ENCODE data around the gene GRK5.
"Not testable (repeated sequence)": the region's sequence is repeated elsewhere in the genome, so short reads cannot be mapped to it uniquely, and the experiment has no call there.

The GRK5 gene

DNA sequence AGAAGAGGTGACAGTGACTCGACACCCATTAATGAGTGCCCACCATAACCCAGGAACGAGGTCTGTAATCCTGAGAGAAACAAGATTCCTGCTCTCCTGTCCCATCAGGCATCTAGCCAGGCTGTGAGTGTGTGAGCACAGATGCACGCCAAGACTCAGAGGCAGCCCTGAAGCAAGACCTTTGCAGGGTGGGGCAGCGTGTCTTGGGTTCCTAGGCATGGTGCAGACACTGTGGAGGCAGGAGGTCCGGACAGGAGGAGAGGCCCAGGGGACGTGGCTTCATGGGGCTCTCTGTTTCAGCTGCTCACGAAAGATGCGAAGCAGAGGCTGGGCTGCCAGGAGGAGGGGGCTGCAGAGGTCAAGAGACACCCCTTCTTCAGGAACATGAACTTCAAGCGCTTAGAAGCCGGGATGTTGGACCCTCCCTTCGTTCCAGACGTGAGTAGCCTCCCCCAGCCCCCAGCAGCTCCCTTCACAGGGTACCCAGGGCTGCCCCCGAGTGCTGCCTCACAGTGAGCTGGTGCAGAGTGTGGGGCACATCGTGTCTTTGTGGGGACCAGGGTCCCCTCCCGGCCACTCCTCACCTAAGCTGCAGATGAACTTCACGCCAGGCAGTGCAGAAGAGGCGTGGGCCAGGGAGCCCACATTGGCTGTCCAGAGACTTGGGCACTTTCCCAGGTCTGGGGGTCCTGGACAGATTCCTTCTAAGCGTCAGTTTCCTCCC lies 240.6 kb downstream of the GRK5 start:
- DNase-seq, result no peak

- no peak for DNase-seq
These were observed 241.5 kb downstream of the GRK5 start for GRCh38 chr10:119448628-119449584.

- DNase-seq, result no peak
These were observed 242.5 kb downstream of the GRK5 start for GRCh38 chr10:119449760-119450461.

DNA sequence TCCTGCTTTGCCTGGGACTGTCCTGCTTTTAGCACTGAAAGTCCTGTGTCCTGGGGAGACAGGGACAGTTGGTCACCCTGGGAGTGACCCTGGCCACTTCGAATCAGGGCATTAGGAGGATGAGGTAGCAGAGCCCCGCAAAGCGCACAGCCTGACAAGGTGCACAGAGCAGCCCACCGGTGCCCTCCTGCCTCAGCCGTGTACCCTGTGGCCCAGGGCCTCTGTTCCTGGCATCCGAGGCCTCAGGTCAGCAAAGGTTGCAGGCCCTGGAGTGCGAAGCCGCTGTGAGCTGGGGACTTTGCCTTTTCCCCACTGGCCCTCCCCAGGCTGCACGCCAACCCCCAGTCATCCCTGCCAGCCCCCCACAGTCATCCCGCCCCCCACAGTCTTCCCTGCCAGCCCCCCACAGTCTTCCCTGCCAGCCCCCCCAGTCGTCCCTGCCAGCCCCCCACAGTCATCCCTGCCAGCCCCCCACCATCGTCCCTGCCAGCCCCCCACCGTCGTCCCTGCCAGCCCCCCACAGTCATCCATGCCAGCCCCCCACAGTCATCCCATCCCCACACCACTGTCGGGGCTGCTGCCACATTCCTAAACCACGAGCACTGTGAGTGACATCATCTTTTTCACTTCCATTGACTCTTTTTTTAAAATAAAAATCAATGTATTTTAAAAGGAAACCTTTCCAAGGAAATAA lies 243.4 kb downstream of the GRK5 start:
- DNase-seq, result no peak

DNA sequence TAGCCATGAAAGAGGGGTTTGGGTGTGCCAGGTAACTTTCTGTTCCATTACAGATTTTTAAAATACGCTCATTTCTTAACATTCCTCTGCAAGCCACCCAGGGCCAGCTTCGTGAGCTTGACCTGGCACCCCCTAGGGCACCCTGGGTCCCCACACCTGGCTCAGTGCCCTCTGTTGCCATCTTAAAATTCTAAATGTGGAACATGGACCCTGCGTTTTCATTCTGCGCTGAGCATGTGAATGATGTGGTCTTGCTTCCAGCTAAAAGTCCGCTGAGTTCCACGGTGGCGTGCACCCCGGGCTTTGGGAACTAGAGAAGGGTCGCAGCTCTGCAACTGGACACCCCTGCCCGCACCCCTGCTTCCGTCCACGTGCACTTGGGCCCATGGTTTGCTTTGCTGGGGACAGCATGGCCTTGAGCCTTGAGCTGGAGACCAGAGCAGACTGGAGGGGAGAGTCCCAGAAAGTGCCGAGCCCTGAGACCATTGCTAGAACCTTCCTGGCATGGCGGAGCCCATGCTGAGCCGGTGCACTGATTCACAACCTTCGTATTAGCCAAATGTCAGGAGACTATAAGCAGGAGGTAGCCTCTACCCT lies 244.0 kb downstream of the GRK5 start:
- no peak for DNase-seq

DNA sequence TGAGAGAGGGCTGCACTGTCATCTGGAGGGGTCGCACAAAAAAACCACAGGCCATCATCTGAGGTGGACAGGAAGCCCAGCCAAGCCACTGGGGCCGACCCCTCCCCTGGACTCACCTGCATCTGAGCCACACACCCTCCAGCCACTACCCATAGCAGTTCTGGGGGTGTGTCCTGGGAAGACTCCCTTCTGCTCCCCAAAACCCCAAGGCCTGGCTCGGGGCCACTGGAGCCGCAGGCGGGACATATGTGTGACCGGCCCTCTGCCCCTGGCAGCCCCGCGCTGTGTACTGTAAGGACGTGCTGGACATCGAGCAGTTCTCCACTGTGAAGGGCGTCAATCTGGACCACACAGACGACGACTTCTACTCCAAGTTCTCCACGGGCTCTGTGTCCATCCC lies 245.0 kb downstream of the GRK5 start:
- no peak for DNase-seq

DNA sequence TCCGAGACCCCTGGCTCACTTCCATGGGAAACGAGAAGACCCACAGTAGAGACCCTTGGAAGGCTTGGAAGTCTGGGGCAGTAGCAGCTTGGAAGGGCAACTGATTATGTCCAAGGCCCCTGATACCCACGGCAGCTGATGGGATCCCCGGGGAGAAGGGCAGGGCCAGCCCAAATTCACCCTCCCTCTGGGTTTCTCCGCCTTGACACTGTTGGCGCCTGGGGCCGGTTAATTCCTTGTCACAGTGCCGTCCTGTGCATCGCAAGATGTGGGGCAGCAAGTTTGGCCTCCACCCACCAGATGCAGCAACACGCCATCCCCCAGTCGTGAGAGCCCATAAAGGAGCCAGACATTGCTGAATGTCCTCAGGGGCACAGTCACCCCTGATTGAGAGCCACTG lies 245.9 kb downstream of the GRK5 start:
- DNase-seq, result no peak

DNA sequence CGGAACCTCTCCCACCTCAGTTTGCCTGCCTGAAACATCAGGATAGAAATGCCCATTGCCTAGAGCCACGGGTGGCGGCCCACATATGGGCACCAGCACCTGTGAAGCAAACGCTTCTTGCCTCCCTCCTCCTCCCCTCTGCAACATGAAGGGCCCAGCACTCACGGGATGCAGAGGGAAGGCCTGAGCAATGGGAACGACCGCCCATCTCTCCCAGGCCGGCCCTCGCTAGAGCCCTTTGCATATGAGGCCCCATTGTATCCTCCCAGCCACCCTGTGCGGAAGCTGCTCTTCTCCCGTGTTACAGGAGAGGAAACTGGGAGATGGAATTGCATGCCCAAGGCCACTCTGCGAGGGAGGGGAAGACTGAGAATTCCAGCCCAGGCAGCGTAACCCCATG lies 246.9 kb downstream of the GRK5 start:
- no peak for DNase-seq

- no peak for DNase-seq
These were observed 247.6 kb downstream of the GRK5 start for GRCh38 chr10:119454990-119455389.

DNA sequence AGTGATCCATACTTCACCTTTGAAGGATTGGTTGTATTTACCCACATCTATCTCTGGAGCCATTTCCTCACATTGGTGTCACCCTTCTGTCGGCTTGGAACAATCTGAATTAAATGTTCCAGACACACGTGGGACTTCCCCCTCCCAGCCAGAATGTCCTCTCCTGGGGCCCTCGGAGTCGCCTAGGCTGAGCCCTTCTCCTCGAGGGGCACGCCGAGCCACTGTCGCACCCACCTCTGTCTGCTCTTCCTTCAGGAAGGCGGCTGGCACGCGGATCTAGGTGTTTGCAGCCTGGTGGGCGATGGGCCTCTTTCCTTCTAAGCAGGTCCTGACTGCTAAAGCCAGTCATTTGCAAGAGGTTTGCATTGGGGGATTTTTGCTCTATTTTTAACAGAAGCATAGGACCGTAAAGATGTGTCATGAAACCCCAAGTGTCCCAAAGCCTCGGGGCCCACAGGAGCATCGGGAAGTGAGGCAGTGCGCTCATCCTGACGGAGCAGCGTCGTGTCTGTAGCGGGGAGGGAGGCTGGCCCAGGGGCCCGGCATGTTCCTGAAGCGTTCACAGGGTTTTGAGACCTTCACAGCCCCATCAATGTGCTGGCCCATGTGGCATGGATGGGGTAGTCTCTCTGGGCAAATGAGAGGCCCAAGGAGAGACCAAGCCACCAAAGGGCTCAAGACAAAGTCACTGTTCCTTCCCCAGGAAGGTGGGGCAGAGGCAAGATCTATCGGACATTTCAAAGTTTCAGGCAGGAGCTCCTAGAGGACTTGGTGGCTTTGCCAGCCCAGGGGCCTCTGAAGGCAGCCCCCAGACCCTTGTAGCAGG lies 248.5 kb downstream of the GRK5 start:
- no peak for DNase-seq

DNA sequence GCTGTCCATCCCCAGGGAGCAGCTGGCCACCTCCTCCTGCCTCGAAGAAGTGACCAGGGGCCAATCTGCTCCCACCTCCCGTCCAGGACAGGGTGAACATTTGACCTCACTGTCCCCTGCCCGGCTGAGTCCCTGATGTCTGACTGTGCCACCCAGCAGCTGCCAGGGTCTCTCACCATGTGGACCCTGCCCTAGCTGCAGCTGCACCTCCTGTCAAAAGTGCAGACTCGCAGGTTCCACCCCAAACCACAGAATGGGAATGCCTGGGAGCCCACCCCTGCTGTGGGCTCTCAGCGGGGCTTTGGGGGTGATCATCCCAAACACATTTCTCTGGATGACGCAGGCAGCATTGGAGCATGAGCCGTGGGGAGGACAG lies 249.1 kb downstream of the GRK5 start:
- DNase-seq, result no peak

DNA sequence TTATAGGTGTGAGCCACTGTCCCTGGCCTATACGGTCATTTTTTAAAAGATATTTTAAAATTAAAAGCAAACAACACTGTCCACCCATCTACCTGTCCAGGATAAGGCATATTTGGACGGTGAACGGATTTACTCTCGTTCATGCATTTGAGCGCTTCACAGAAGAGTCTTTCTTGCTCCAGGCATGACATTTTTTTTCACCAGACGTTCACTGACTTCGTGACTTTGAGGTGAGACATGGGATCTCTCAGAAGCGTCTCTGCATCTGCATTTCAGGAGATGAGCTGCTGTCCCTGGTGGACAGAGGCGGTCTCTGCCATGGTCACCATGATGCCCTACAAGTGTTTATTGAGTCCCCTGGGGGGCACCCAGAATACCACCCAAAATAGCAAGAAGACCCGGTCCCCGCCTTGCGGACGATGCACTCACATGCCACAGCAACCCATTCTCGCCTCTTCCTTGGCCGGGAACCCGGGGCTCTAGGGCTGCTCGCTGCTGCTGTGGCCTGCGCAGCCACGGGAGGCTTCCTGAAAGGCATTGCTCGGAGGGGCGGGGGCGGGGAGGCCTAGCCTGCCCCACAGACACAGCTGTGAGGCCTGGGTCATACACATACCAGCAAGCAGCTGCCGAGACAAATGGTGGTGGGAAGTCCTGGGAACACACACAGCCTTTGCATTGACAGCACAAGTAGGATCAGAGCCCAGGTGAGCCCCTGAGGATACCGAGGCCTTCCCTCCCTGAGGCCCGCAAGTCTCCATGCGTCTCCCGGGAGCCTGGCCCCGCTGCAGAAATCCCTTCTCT lies 250.8 kb downstream of the GRK5 start:
- no peak for DNase-seq

DNA sequence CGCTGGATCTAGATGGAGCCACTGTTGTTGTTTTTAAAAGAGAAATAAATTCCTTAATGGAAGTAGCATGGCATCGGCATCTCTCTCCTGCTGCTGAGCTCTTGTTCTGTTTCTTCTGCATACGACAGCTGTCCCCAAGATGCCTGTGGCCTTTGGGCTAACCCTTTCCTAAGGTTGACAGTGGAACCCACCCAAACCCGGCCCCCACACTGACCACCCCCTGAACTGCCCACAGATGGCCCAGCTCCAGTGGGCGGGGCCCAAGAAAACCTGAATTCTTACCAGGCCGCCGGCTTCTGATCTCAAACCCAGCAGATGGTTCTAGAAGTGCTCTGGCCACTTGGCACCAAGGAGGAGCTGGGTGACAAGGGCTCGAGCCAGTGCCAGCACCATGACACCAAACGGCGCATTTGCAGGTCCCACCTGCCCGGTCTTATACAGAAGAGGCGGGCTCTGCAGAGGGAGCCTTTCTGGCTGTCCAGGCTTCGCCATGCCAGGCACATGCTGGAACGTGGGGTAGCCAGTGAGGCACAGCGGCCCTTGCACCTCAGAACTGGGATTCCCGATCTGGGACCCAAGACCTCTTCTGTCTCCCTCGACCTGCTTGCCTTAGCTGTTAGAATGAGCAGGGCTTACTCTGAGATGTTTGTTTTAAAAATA lies 252.4 kb downstream of the GRK5 start:
- DNase-seq, result no peak

DNA sequence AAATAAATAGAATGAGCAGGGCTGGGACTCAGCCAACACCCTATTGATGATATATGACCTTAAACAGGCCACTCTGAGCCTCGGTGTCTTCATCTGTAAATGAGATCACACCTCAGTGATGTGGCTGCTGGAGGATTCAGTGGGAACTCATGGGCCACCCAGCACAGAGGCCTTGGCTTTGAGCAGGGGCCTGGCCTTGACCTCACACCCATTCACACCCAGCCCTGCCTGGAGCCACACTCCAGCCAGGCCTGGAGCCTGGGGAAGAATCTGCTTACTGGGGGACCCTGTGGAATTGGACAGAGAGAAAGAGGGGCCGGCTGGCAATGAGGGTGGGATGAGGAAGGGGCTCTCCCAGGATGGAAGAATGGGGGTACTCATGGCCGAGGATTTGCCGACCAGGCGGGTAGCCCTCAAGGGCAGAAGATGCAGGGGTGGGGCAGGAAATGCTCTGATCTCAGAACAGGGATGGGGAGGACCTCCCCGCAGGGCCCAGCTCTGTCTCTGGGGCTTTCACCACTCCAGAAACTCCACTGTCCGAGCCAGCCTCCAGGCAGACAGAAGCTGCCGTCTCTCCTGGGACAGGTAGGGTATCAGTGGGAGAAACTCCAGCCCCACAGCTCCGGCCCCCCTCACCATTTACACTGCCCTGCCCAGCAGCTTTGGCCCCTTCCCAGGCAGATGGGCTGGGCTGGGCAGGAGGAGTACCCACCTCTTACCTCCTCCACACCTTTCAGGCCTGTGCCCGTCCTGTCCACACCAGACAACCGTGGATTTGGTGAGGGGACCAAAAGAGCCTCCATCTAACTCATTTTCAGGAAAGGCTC lies 253.2 kb downstream of the GRK5 start:
- no peak for DNase-seq

DNA sequence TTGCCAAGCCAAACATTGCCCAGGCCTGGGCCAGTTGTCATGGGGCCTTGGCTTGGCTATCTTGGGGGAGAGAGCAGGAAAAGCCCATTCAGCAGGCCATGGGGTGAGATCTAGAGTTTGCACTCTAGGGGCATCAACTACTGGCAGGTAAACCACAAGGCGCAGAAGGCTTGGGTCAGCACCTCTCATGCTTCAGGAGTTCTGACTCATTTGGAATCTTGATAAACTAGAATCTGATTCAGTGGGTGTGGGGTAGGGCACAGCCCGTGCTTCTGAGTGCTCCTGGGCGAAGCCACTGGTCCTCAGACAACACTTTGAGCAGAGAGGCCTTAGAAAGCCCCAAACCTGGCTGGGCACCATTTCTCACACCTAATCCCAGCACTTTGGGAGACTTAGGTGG lies 254.0 kb downstream of the GRK5 start:
- no peak for DNase-seq

DNA sequence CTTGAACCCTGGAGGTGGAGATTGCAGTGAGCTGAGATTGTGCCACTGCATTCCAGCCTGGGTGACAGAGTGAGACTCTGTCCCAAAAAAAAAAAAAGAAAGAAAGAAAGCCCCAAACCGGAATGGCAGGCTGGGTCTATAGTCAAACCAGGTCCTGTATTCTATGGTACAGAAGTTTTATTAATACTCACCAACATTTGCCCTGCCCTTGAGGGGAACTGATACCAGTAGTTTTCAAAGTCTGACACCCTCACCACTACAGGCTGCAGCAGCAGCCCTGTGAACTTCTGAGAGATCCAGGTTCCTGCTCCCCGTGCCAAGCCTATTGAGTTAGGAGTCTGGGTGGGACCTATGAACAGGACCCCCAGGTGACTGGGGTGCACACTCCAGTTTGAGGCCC lies 254.6 kb downstream of the GRK5 start:
- DNase-seq, result no peak

DNA sequence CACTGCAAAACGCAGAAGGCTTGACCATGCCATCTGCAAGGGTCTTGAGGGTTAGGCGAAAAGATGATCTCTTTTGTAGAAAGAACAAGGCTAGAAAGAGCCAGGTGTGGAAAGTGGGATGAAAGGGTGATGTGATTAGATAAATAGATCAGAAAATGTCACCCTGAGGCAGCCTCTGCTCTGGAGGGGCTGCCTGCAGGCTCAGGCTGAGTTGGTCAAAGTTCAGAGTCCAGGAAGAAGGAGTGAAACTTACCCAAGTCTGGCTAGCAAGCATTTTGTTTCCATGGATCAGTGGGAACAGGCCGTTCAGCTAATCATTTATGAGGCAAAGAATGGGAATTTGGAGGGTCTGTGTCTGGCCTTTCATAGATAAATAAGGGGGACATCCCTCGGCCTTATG lies 255.4 kb downstream of the GRK5 start:
- DNase-seq, result no peak

DNA sequence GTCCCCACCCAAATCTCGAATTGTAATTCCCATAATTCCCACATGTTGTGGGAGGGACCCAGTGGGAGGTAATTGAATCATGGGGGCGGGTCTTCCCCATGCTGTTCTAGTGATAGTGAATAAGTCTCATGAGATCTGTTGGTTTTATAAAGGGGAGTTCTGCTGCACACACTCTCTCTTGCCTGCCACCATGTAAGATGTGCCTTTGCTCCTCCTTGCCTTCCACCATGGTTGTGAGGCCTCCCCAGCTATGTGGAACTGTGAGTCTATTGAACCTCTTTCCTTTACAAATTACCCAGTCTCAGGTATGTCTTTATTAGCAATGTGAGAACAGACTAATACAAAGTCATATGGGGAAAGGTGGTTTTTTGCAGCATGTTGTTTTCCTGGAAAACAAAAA lies 255.8 kb downstream of the GRK5 start:
- not testable (repeated sequence) for DNase-seq

- no peak for DNase-seq
These were observed 257.7 kb downstream of the GRK5 start for GRCh38 chr10:119465085-119465484.

All from activated CD4-positive, alpha-beta T cell treated with anti-CD3 and anti-CD28 coated beads, Interleukin-2, amount 50 U/mL, for 4 hours (primary cell).